Measurements from ENCODE around the gene SCAF4.
"Not testable (repeated sequence)": the region's sequence is repeated elsewhere in the genome, so short reads cannot be mapped to it uniquely, and the experiment has no call there.

Gene SCAF4, protein sequence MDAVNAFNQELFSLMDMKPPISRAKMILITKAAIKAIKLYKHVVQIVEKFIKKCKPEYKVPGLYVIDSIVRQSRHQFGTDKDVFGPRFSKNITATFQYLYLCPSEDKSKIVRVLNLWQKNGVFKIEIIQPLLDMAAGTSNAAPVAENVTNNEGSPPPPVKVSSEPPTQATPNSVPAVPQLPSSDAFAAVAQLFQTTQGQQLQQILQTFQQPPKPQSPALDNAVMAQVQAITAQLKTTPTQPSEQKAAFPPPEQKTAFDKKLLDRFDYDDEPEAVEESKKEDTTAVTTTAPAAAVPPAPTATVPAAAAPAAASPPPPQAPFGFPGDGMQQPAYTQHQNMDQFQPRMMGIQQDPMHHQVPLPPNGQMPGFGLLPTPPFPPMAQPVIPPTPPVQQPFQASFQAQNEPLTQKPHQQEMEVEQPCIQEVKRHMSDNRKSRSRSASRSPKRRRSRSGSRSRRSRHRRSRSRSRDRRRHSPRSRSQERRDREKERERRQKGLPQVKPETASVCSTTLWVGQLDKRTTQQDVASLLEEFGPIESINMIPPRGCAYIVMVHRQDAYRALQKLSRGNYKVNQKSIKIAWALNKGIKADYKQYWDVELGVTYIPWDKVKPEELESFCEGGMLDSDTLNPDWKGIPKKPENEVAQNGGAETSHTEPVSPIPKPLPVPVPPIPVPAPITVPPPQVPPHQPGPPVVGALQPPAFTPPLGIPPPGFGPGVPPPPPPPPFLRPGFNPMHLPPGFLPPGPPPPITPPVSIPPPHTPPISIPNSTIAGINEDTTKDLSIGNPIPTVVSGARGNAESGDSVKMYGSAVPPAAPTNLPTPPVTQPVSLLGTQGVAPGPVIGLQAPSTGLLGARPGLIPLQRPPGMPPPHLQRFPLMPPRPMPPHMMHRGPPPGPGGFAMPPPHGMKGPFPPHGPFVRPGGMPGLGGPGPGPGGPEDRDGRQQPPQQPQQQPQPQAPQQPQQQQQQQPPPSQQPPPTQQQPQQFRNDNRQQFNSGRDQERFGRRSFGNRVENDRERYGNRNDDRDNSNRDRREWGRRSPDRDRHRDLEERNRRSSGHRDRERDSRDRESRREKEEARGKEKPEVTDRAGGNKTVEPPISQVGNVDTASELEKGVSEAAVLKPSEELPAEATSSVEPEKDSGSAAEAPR
- 7.7 to 45.3 (median 15.6) reads per million in 18 experiments for total RNA-seq

DNA sequence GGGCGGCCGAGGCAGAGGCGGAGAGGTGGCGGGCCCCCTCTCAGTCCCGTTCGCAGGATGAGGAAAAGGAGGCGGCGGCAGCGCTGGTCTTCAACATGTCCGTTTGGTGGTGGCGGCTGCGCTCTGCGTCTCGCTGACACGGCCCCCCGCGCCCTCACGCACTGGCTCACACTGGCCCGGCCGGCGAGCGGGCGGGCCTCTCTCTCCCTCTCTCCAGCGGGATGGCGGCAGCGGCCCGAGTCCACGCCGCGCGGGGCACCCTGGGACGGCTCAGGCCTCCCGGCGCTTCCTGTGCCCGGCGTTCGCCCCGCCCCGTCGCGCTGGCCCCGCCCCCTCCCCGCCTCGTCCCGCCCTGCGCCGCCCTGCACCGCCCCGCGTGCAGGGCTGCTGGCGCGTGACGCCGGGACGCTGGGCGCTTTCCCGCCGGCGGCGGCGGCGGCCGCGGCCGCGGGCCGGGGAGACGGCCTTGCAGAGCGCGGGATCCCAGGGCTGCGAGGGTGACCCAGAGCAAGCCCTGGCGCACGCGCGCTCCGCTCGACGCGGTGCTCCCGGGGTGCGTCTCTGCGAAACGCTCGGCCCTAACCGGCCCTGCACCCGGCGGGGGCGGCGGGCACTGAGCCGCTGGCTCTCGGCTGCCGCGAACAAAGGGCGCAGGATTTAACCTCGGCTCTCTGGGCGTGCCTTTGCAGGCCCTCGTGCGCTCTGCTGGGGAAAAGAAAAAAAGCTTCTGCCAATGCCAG lies at the start of gene SCAF4:
Gene SCAF4, minus strand, starts transcription at position 262 of the 740 bp plus-strand sequence. CDS start 426 bp downstream, outside the sequence.
- peak; percentile 93 to 94 for DNase-seq

DNA sequence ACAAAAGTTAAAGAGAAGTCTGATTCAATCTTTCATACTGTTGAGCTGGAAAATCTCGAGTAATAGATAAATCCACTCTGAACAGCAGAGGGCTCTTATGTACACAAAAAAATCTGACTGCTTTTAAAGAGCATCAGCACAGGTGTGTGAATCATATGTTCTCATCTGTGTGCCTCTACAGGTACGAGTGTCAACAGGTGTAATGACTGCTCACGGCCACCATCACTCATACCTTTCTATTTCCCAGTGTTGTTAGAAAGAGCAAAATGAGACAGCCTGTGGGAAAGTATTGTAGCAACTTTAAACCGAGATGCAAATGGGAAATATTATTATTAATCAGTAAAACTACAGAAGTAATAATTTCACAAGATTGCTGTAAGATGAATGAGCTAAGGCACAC lies 49.0 kb upstream of the SCAF4 start:
- no peak for DNase-seq

DNA sequence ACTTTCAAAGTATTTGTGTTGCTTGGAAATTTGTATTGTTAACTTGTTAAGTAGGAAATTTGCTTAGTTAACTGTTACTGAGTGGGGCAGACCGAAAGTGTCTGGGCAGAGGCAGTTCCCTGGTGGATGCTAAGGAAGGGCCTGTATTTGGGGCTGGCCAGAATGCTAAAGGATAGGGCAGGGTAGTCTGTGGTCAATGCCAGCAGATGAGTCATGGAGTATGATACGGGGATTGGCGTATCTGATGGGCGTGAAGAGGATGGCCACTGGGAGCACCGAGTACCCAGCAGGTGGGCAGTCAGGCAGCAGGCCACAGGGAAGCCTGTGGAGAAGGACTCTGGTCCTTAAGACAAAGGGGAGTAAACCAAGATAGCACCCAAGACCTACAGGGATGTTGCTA lies 46.6 kb upstream of the SCAF4 start:
- no peak for DNase-seq

DNA sequence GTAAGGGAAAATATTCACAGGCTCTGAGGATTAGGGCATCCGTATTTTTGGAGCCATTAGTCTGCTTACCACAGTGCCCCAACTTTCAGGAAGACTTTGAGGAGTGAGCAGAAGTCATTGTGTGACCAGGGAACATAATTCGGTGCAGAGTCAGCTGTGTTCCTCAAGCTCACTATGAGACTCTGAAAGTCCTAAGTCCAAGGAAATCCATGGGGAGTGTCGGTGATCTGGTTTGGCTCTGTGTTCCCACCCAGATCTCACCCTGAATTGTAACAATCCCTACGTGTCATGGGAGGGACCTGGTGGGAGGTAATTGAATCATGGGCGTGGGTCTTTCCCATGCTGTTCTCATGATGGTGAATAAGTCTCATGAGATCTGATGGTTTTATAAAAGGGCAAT lies 45.9 kb upstream of the SCAF4 start:
- DNase-seq, result no peak

DNA sequence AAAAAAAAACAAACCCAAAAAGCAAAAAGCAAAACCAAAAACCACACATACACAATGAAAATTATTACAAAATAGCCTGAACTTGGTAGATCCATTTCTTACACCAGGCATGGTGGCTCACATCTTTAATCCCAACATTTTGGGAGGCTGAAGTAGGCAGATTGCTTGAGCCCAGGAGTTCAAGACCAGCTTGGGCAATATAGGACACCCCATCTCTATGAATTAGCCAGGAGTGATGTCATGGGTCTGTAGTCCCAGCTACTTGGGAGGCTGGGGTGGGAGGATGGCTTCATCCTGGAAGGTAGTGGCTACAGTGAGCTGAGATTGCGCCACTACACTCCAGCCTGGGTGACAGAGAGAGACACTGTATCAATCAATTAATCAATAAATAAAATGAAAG lies 42.1 kb upstream of the SCAF4 start:
- DNase-seq, result peak in 1 of 2 donors; percentile 14

DNA sequence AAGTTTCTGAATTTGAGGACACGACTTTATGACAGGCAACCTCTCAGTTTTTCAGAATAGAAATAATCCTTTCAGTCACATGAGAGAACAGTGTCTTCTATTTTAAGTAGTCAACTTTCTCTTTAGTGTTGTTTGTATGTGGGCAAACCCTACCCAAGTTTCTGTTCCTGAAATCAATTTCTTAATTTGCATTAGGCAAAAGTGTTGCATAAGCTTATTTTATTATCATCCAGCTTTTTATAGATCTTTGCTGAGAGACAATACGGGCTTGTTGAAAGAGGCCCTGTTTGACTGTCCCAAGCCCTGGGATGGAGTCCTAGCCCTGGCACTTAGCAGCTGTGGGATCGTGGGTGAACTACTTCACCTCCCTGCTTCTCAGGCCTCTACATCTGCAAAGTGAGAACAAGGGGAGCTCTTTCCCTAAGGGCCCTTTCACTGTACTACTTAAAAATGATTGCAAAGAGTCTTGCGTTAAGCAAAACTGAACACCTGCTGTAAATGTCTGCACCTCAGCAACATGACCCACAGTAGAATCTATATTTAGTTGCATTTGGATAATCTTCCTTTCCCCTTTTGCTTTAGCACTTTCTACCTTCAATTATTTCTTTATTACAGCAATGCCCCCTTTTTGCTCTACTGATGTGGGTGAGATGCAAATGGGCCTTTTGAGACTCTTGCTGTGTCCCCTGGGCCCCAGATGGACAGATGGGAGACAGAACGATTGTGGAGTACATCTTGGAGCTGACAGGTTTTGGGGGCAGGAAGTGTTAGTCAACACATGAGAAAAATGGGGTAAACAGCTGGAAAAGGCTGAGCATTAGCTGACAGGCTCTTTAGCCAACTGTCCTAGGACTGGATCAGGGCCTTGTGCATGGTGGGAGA lies 41.0 kb upstream of the SCAF4 start:
- peak; percentile 66 to 93 for DNase-seq

DNA sequence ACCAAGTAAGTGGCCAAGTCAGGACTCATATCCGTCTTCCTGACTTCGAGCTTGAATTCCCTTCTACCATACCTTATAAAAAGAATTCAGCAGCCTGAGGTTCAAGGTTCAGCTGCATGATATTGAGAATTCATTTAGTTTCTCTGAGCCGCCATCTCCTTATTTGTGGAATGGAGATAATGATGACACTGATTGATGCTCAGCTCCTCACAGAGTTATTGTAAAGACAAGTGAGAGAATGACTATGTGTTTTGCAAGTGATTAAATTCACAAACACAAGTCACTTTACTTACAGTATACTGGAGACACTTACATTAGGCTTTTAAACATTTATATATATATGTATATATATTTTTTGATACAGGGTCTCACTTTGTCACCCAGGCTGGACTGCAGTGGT lies 39.8 kb upstream of the SCAF4 start:
- DNase-seq, result no peak

DNA sequence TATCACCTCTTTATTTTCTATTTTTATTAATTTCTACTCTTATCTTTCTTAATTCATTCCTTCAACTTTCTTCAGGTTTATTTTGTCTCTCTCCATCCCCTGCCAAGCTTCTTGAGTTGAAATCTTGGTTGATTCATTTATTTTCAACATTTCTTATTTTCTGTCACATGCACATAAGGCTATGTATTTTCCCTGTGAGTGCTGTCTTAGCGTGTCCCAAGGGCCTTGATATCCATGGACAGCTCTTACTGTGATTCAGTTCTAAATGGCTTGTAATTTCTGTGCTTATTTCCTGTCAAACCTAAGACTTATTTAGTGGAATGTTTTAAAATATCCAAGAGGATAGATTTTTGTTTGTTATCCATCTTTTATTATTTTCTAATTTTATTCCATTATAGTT lies 36.8 kb upstream of the SCAF4 start:
- no peak for DNase-seq

DNA sequence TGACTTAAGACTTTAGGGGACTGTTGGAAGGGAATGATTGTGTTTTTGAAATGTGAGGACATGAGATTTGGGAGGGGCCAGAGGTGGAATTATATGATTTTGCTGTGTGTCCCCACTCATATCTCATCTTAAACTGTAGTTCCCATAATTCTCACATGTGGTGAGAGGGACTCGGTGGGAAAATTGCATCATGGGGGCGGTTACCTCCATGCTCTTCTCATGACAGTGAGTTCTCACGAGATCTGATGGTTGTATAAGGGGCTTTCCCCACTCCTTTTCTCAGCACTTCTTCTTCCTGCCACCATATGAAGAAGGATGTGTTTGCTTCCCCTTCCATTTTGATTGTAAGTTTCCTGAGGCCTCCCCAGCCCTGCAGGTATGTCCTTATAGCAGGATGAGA lies 35.0 kb upstream of the SCAF4 start:
- DNase-seq, result peak; percentile 38 to 53

DNA sequence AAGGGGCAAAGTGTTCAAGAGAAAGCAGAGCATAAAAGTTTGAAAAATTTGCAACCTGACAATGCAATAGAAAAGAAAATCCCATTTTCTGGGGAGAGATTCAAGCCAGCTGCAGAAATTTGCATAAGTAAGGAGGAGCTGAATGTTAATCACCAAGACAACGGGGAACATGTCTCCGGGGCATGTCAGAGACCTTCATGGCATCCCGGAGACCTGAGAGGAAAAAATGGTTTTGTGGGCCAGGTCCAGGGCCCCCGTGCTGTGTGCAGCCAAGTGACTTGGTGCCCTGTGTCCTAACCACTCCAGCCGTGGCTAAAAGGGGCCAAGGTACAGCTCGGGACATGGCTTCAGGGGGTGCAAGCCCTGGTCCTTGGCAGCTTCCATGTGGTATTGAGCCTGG lies 33.9 kb upstream of the SCAF4 start:
- not testable (repeated sequence) for DNase-seq

DNA sequence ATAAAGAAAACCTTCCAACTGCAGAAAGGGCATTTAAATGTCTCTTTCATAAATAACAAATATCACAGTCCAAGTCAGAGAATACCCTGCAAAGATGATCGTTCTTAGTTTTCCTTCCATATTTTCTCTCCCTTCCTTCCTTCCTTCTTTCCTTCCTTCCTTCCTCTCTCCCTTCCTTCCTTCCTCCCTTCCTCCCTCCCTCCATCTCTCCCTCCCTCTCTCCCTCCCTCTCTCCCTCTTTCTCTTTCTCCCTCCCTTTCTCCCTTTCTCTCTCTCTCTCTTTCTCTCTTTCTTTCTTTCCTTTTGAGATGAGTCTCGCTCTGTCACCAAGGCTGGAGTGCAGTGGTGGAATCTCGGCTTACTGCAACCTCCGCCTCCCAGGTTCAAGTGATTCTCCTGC lies 29.0 kb upstream of the SCAF4 start:
- no peak for DNase-seq

DNA sequence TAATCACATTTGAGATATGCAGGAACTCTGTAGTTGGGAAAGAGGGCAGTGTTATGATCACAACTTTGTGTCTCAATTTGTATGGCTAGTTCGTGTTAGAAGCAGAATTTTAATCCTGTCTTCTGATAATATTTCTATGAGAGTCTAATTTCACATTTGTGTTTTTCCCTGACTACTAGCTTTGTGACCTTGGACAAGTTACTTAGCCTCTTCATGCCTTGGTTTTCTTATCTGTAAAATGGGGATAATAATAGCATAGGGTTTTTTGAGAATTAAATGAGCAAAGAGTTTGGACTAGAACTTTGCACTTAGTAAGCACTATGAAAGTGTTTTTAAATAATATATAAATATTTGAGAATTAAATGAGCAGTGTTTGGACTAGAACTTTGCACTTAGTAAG lies 24.9 kb upstream of the SCAF4 start:
- no peak for DNase-seq

DNA sequence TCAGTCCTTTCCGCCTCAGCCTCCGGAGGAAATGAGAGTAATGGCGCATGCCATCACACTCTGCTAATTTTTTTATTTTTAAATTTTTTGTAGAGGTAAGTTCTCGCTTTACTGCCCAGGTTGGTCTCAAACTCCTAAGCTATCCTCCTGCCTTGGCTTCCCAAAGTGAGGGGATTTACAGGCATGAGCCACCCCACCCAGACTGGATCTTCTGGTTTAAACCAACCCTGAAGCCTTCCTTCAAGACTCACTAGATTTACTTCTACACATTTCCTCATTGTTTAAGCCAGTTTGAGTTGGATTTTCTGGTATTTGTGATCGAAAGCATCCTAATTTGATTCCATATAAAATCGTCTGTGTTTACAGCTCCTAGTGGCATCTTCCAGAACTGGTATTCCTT lies 23.1 kb upstream of the SCAF4 start:
- no peak for DNase-seq

DNA sequence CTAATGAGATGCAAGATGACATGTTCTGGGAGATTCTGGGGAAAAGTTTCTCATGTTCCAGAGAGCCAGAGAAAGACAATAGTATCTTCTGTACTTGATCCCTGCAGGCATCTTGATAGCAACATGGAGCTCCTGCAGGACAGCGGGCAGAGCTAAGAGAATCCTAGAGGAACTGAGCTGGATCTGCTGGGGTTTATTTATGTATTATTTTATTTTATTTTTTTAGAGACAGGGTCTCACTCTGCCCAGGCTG lies 22.7 kb upstream of the SCAF4 start:
- DNase-seq, result no peak

DNA sequence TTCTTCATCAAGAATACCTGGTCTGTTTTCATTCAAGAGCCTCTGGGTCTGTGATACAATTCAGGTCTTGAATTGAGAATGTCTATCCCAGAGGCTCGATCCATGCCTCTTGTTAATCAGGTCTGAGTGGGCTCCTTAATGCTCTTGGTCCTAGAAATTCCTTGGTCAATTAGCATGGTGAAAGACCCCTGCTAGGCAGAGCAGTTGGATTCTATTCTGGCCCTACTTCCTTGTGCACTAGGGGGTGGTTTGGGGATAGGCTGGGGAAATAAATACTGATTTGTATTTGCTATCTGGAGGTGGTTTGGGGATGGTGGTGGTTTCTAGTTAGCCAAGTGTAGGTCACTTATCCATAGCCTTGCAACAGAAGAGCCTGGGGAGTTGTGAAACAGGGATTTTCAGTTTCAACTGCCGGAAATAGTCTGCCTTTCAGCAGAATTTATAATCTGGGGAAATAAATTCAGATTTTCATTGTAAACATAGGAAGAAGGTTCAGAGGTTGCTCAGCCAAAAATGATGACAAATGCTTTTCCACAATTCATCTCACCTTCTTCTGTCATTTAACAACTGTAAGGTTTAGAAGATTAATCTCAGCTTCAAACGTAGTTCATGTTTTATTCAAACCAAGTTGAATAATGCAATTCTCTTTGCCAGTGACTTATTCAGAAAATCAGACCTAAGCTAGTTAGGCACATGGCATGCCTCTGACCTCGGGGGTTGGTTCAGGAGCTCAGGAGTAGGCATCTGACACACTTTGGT lies 22.2 kb upstream of the SCAF4 start:
- DNase-seq, result peak; percentile 40 to 59

DNA sequence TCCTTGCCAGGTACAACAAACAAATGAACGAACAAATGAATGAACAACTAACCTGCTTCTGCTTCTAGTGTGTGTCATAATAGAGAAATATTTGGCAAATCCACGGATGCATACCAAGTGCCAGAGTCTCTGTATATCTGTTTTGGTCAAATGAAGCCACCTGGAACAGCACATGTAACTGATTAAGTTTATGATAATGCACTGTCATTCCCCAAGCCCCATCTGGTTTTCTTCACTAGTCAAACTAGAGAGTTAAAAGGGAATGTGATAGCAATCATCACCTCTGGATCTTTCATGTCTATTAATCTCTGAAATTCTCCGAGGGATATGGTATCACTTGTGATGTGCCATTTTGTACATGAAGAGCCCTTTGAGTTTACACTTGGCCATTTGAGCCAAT lies 21.0 kb upstream of the SCAF4 start:
- DNase-seq, result no peak

DNA sequence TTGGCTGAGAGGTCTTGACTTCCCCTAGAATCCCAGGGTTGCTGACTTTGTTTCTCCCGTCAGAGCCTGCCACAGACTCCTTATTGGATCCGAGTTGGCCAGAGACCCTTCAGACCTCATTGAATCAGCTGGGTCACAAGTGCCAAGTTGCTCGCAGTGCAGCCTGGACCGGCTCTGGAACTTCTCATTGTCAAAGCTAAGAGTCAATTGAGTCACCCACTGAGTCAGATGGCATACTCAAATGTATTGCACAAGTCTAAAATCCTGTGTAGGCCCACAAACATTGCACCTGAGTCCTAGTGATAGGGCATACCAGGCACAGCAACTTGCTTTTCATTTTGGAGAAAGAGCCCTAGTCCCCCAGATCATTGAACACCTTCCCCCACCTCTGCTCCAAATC lies 20.4 kb upstream of the SCAF4 start:
- DNase-seq, result peak; percentile 14 to 37

DNA sequence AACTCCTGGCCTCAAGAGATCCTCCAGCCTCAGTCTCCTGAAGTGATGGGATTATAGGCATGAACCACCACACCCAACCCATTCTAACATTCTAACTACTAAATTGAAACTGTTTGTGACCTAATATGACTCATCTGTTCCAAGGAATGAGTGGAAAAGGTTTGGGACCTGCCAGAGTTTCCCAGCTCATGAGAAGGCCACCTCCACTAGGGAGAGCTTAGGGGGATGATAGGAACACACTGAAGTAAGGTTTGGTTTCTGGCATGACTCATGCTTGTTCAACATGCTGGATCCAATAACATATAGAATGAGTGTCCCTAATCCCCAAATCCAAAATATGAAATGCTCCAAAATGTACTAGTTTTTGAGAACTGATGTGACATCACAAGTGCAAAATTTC lies 18.9 kb upstream of the SCAF4 start:
- DNase-seq, result no peak

DNA sequence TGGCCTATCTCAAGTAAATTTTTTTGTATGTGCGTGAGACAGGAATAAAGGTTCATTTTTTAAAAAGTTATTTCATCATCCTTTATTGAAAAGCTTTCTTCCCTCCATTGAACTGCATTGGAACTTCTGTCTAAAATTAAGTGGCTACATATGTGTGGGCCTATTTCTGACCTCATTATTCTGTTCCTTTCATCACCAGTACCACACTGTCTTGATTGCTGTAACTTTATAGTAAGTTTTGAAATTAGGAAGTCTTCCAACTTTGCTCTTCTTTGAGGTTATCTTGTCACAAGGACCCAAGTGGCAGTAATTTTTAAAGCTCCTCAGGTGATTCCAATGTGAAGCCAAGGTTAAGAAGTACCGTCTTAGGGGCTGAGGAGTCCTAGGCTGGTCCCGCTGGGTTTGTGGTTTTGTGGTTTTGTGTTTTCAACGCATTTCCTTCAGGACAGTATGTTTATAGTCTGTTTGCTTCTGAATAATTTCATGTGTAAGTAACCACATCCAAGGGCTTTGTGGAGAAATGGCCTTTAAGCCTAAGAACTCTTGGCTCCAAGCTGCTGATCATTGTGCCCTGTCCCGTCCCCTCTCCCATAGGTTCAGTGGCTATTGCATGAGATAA lies 12.4 kb upstream of the SCAF4 start:
- peak; percentile 49 to 83 for DNase-seq

DNA sequence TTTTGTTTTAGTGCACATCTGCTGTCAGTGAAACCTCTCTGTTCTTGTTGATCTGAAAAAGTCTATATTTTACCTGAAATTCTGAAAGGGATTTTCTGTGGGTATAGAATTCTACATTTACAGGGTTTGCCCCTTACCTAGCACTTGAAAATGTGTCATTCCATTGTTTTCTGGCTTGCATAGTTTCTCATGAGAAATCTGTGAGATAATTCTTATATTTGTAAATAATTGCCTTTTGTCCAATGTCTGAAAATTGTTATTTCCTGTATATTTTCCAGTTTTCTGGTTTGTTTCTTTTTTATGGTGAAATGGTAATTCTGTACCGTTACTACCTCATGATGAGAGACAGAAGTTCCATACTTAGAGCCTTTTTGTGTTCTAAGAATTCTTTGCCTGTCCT lies 11.8 kb upstream of the SCAF4 start:
- DNase-seq, result no peak

DNA sequence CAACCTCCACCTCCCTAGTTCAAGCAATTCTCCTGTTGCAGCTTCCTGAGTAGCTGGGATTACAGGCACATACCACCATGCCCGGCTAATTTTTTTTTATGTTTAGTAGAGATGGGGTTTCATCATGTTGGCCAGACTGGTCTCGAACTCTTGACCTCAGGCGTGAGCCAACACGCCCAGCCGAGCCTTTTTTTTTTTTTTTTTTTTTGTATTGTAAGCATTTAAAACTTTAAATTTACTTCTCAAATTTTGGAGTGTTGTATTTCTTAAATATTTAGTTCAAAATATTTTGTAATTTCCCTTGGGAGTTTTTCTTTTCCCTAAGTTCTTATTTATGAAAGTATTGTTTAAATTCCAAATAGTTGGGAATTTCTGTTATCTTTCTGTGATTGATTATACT lies 9.2 kb upstream of the SCAF4 start:
- no peak for DNase-seq
